DOHH2 (cell line): ENCODE results near the gene PSENEN.
A peak's percentile ranks its signal among the peaks of the same experiment; 100 is the strongest.

ENCODE experiments used
- H3F3A ChIP-seq: fragments of 200-600 bp; sonication (generic), shearing (Covaris generic); 2 replicates; pipeline ENCODE4 v1.6.0; 2016; ENCODE audit warnings: antibody characterized with exemption, mild to moderate bottlenecking; ENCODE audit not compliant: control insufficient read depth, insufficient read depth
- H3K27ac ChIP-seq: fragments of 200-600 bp; sonication (generic); 2 replicates; pipeline ENCODE4 v1.5.1; 2014; ENCODE audit warnings: low read depth, mild to moderate bottlenecking, low read length, moderate library complexity
- H3K27me3 ChIP-seq: fragments of 200-600 bp; sonication (generic); 2 replicates; pipeline ENCODE4 v1.6.1; 2014; ENCODE audit warnings: mild to moderate bottlenecking, low read length, mixed read lengths; ENCODE audit not compliant: control insufficient read depth
- H3K36me3 ChIP-seq: fragments of 200-600 bp; sonication (generic); 2 replicates; pipeline ENCODE4 v1.6.1; 2014; ENCODE audit warnings: mild to moderate bottlenecking, low read length, moderate library complexity, mixed read lengths; ENCODE audit not compliant: control insufficient read depth
- H3K4me1 ChIP-seq: fragments of 200-600 bp; sonication (generic); 2 replicates; pipeline ENCODE4 v1.6.1; 2014; ENCODE audit warnings: mild to moderate bottlenecking, low read length, mixed read lengths; ENCODE audit not compliant: control insufficient read depth
- H3K4me2 ChIP-seq: fragments of 200-600 bp; sonication (generic); 2 replicates; pipeline ENCODE4 v1.6.0; 2014; ENCODE audit warnings: mild to moderate bottlenecking, low read length, moderate library complexity
- H3K4me3 ChIP-seq: fragments of 200-600 bp; sonication (generic); 2 replicates; pipeline ENCODE4 v1.5.1; 2014; ENCODE audit warnings: mild to moderate bottlenecking, low read length, mixed read lengths
- H3K79me2 ChIP-seq: fragments of 200-600 bp; sonication (generic); 2 replicates; pipeline ENCODE4 v1.6.1; 2014; ENCODE audit warnings: mild to moderate bottlenecking, low read length, mixed read lengths; ENCODE audit not compliant: control insufficient read depth
- H3K9me2 ChIP-seq: fragments of 200-600 bp; sonication (generic); replicated peaks from 2 replicates; pipeline ENCODE4 v1.6.1; 2014; ENCODE audit warnings: mild to moderate bottlenecking, low read length, mixed read lengths; ENCODE audit not compliant: control insufficient read depth
- H3K9me3 ChIP-seq: fragments of 200-600 bp; sonication (generic); 2 replicates; pipeline ENCODE4 v1.6.1; 2014; ENCODE audit warnings: antibody characterized with exemption, low read length, mixed read lengths; ENCODE audit not compliant: control insufficient read depth, insufficient read depth
- H4K20me1 ChIP-seq: fragments of 200-600 bp; sonication (generic); 2 replicates; pipeline ENCODE4 v1.6.0; 2014; ENCODE audit warnings: low read depth, mild to moderate bottlenecking, antibody characterized with exemption, low read length, moderate library complexity; ENCODE audit not compliant: control insufficient read depth, insufficient read depth
- EZH2phosphoT487 ChIP-seq: fragments of 200-600 bp; sonication (generic); IDR thresholded peaks from 2 replicates; pipeline ENCODE4 v1.6.1; 2017; ENCODE audit warnings: borderline replicate concordance, mild to moderate bottlenecking, antibody characterized with exemption, low read length, moderate library complexity, mixed read lengths
- TF ChIP-seq, protein P1 (sequence below): fragments of 200-600 bp; sonication (generic); IDR thresholded peaks from one replicate; pipeline ENCODE4 v1.5.1; 2014; ENCODE audit warnings: antibody characterized with exemption, mild to moderate bottlenecking, low read depth, low read length; ENCODE audit not compliant: poor library complexity, severe bottlenecking

Gene PSENEN

DNA sequence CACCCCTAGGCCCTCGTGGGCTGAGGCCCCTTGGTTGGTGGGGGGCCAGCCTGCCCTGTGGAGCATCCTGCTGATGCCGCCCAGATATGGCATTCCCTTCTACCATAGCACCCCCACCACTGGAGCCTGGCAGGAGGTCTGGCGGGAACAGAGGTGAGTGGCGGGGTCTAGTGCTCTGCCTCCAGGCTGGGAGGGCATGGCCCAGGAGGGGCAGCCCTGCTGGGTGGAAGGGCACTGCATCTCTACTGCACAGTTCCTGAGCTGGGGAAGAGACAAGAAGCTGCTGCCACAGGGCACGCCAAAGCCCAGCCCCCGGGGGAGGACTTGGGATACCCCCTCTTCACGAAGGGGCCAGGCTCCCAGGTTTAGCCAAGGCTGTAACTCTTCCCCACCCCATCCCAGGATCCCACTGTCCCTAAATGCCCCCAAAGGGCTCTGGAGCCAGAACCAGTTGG lies 30.1 kb upstream of the PSENEN start:
- H3F3A ChIP-seq: no peaks in the 10 kb centered on the region
- H3K4me1 ChIP-seq: peaks cover 46% of the 10 kb centered on the region
- peaks cover 28% of the 10 kb centered on the region for H3K79me2 ChIP-seq
- H3K27ac ChIP-seq: no peak overlapping the region
- H3K9me2 ChIP-seq: no peaks in the 10 kb centered on the region
- TF ChIP-seq, protein P1, sequence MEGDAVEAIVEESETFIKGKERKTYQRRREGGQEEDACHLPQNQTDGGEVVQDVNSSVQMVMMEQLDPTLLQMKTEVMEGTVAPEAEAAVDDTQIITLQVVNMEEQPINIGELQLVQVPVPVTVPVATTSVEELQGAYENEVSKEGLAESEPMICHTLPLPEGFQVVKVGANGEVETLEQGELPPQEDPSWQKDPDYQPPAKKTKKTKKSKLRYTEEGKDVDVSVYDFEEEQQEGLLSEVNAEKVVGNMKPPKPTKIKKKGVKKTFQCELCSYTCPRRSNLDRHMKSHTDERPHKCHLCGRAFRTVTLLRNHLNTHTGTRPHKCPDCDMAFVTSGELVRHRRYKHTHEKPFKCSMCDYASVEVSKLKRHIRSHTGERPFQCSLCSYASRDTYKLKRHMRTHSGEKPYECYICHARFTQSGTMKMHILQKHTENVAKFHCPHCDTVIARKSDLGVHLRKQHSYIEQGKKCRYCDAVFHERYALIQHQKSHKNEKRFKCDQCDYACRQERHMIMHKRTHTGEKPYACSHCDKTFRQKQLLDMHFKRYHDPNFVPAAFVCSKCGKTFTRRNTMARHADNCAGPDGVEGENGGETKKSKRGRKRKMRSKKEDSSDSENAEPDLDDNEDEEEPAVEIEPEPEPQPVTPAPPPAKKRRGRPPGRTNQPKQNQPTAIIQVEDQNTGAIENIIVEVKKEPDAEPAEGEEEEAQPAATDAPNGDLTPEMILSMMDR: no peak
- TF ChIP-seq EZH2phosphoT487: no peak
- H3K4me2 ChIP-seq: peak overlapping the region; percentile 77
- H3K4me3 ChIP-seq: peak overlapping the region; percentile 89
- H4K20me1 ChIP-seq: peaks cover 10% of the 10 kb centered on the region; the same call in 1 of the 2 replicates
- H3K9me3 ChIP-seq: no peaks in the 10 kb centered on the region
- H3K27me3 ChIP-seq: peaks cover 15% of the 10 kb centered on the region
- peaks cover 11% of the 10 kb centered on the region for H3K36me3 ChIP-seq

DNA sequence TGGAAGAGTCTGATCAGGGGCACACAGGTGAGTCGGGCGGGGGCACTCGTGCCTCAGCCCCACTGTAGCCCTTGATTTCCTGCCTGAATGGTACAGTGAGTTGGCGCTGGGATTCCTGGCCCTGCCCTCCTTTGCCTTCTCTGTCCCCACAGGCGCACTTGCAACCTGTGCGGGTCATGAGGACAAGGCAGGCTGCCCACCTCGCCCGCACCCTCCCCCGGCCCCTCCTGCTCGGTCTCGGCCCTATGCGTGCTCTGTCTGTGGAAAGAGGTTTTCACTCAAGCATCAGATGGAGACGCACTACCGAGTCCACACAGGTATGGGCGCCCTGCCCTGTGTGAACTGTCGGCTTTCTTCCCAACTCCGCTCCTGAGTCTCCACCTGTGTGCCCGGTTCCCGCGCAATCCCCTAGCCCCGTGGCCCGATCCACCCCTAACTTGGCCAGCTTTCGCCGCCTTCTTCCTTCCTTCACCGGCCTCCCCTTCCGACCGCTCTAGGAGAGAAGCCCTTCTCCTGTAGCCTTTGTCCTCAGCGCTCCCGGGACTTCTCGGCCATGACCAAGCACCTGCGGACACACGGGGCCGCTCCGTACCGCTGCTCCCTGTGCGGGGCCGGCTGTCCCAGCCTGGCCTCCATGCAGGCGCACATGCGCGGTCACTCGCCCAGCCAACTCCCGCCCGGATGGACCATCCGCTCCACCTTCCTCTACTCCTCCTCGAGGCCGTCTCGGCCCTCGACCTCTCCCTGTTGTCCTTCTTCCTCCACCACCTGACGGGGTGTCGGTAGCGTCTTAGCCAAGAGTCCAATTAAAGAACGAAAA lies 29.3 kb upstream of the PSENEN start:
- peaks cover 15% of the 10 kb centered on the region for H3K36me3 ChIP-seq
- H3K27me3 ChIP-seq: peaks cover 7% of the 10 kb centered on the region
- H3K79me2 ChIP-seq: peaks cover 34% of the 10 kb centered on the region
- no peaks in the 10 kb centered on the region for H3K9me3 ChIP-seq
- H3K4me2 ChIP-seq: peak overlapping the region; percentile 77
- H4K20me1 ChIP-seq: peaks cover 10% of the 10 kb centered on the region; the same call in 1 of the 2 replicates
- H3K4me3 ChIP-seq: peak overlapping the region; percentile 89
- no peaks in the 10 kb centered on the region for H3K9me2 ChIP-seq
- H3K27ac ChIP-seq: peak overlapping the region; percentile 9; the same call in 1 of the 2 replicates
- H3K4me1 ChIP-seq: peaks cover 39% of the 10 kb centered on the region
- no peaks in the 10 kb centered on the region for H3F3A ChIP-seq
- no peak for TF ChIP-seq EZH2phosphoT487
- TF ChIP-seq, protein P1: no peak

DNA sequence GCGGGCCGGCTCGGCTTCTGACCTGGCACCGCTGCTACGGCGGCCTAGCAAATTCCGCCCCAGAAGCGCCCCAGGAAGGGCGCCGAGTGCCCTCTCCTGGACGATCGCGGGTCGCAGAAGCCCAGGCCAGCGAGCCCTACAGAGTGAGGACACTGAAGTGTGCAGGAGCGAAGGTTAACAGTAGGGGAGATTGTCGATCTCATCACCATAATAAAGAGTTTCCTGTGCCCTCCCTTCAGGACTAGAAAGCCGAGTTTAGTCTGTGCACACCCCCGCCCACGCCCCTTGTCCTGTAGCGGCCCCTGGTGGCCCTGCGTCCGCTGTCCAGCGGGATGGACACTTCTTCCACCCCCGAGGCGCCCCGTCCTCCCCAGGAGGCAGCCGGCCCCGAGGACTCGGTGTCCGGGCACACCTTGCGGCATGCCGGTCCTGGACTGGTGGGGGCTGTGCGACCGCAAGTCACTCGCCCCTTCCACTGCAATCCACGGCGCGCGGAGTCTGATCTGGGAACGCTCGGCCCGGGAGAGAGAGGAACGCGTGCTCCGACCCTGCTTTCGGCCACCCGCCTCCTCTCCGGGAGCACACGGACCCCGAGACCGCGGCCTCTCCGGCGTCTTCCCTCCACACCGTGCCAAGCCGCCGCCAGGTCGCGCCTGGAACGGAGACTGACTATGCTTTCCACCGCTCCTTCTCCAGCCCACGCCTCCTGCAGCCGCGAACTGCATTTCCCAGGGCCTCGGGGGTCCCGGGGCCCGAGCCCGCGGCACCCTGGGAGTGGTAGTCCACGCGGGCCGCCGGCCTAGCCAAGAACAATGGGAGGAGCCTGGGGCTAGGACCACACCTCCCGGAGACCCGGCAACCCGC lies 28.4 kb upstream of the PSENEN start:
- peaks cover 40% of the 10 kb centered on the region for H3K79me2 ChIP-seq
- peaks cover 21% of the 10 kb centered on the region for H3K36me3 ChIP-seq
- no peaks in the 10 kb centered on the region for H3K9me2 ChIP-seq
- peaks cover 10% of the 10 kb centered on the region; the same call in 1 of the 2 replicates for H4K20me1 ChIP-seq
- peaks cover 35% of the 10 kb centered on the region for H3K4me1 ChIP-seq
- TF ChIP-seq, protein P1: peak; percentile 99
- no peak for TF ChIP-seq EZH2phosphoT487
- H3K27me3 ChIP-seq: peaks cover 2% of the 10 kb centered on the region; the same call in 1 of the 2 replicates
- peak overlapping the region; percentile 9; the same call in 1 of the 2 replicates for H3K27ac ChIP-seq
- H3K4me3 ChIP-seq: peak overlapping the region; percentile 89
- peak overlapping the region; percentile 77 for H3K4me2 ChIP-seq
- H3K9me3 ChIP-seq: no peaks in the 10 kb centered on the region
- no peaks in the 10 kb centered on the region for H3F3A ChIP-seq
